Activated CD4-positive, CD25-positive, alpha-beta regulatory T cell (primary cell): Measurements from ENCODE around the gene DIP2A.

ENCODE experiments used
- DNase-seq, 4 experiments: peaks; one replicate each; lab custom pipeline; 2025; lab: John Stamatoyannopoulos, UW

The DIP2A gene

DNA sequence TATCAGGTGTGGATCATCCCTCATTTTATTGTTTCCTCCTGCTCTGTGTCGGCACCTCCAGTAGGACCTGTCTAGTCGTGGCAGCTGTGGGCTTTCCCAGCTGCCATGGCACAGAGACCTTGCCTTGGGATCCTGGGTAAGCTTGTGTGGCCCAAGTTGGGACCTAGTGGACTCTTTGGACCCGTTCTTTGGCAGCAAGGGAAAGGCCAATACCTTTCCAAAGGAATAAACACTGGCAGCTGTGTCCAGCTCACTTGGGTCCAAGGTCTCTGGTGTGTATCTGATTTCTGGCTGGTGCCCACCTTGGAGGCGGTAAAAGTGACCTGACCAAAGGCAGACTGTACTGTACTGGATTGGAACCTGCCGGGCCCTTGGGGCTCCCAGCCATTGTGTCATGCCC is 21.8 kb downstream of the DIP2A start:
- no peak for DNase-seq

DNA sequence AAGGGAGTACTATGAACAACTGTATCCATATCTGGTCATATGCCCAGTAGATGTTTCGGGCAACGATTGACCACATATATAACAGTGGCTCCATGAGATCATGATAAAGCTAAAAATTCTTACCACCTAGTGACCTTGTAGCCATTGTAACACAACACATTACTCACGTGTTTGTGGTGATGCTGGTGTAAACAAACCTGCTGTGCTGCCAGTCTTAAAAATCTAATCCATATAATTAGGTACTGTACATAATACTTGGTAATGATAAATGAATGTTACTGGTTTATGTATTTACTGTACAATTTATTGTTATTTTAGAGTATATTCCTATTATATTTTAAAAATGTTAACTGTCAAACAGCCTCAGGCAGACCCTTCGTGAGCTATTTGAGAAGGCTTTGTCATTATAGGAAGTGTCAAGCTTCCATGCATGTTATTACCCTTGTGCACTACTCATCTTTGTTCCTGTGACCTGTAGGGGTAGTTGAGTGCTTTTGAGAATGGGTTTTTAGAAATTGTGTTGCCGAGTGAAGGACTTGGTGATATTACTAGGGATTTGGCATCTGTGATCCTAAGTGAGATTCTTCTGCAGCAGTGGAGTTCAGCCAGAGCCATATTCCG is 23.6 kb downstream of the DIP2A start:
- no peak for DNase-seq

DNA sequence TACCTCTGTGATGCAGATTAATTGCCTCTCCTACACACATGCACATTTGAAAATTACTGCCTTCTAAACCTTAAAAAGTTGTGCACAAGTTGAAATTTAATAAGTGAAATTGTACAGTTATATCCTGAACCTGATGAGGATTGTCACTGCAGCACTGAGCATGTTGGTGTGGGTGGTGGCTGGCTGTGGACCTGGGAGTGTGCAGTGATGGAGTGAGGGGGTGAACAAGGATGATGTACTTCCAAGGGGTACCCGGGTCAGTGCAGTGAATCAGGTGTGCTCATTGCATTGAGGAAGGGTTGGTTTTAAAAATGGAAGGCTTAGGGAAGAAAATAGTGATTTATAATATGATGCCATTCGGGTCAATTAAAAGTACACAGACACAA is 24.1 kb downstream of the DIP2A start:
- no peak for DNase-seq

DNA sequence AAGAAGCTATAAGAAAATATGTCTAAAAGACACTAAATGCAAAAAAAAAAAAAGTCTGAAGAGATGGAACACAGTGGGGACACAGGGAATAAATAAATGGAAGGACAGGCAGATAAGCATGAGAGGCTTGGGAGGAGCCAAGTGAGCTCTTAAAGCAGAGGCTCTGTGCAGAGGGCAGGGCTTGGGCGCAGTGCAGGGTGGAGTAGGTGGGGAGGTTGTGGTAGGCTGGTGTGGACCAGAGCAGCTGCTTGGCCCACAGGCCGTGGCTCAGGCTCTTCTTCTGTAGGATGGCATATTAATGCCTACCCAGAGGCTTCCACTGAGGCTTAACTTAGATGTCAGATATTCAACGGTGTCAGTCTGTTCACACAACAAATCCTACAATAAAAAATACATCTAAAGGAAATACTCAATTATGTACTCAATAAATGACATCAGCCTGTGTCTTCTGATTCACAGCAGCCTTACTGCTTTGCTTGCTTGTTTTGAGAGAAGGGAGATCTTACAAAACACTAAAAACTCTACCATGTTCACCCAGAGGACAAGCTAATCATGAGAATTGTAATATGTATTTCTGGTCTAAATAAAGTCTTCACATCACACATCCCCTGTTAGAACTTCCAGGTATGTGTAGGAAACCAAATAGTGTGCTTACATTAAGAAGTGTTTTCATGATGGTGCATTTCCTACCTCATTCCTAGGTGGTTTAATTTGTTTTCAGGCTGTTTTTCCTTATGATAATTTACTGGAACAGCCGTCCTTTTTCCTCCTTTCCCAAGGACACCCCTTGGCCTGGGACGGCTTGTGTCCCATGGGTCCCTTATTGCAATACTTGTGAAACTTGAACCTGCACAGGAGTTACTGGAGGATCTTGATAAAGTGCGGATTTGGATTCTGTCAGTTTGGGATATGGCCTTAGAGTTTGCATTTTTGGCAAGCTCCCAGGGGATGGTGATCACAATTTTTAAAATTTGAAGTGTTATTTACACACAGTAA is 24.9 kb downstream of the DIP2A start:
- no peak for DNase-seq

DNA sequence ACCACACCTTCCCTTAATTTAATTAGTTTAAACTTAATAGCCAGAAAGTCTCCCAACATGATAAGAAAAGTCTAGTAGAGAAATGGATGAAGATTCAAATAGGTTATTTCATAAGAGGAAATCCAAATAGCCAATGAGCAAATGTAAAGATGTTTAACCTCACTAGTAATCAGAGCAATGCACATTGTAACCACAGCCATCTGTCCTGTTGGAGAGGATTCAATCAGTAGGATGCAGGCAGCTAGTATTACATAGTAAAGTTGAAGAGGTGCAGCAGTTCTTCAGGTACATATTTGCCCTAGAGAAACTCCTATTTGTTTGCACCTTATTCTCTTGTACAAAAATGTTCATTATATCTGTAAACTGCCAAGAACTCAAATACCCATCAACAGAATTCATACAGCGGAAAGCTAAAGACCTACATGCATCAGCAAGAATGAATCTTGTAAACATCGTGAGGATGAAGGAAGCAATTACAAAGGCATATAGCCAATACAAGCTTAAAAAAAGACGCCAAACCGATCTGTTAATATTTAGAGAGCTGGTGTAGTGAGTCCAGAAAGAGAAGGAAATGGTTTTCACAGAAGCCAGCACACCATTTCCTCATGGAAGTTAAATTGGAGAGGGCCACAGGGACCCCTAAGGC is 27.9 kb downstream of the DIP2A start:
- DNase-seq, result no peak

DNA sequence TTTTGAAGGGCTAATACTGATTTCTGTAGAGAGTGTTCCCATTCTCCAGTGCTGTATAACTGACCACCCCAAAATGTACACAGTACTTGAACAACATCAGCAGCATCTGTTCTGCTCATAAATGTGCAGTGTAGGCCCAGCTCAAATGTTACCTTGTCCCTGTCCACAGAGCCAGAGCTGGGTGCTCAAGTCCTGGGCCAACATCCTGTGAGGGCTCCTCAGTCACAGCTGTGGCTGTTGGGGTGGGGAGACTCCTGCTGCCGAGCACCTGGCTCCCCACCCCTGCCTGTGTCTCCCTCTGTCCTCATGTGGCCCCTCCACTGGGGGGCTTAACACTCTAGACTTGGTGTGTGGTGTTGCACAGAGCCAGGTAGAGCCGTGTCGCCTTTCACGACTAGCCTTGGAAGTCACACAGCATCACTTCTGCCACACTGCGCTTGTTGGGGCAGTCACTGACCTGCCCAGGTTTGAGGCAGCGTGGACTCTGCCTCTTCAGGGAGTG is 30.5 kb downstream of the DIP2A start:
- DNase-seq, result no peak

DNA sequence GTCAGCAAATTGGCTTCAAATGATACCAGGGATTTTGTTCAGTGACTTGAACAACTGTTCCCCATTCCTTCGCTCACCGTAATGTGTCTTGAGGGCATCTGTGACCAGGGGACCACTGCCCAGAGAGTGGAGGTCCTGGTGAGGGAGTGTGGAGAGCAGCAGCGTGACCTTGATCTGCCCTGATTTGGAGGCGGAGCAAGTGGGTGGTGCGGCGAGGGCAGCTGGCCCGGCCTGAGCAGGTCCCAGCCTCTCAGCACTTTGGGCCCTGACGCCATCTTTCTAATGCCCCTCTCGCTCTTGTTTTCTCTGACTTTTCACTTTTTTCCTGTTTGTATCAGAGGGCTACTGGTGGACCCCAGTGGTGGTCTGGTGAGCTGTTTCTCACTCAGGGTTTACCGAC is 31.1 kb downstream of the DIP2A start:
- no peak for DNase-seq

DNA sequence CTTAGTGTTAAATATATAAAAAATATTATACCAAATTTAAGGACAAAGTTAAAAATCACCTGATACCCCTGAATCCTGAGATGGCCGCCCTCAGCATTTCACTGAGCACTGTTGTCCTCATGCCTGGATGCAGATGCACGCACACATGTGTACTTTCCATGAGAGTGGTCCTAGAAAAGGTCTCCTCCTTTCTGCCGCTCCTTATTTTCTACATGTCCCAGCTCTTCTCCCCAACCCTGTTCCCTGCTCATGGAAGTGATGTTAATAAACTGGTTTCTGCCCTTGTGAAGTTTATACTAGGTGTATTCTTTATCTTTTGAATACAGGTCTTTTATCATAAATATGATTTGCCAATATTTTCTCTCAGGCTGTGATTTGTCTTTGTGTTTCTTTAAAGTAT is 32.9 kb downstream of the DIP2A start:
- DNase-seq, result no peak

DNA sequence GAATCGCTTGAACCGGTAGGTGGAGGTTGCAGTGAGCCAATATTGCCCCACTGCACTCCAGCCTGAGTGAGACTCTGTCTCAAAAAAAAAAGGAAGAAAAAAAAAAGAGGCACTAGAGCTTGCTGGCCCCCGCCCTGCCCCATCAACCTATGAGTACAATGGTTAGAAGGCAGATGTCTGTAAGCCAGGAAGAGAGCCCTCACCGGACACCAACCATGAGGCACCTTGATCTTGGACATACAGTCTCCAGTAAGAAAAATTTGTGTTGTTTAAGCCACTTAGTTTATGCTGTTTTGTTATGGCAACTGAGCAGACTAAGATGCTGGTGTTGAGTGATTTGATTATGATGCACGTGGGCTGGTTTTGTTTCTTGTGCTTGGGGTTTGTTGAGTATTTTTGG is 34.2 kb downstream of the DIP2A start:
- no peak for DNase-seq

DNA sequence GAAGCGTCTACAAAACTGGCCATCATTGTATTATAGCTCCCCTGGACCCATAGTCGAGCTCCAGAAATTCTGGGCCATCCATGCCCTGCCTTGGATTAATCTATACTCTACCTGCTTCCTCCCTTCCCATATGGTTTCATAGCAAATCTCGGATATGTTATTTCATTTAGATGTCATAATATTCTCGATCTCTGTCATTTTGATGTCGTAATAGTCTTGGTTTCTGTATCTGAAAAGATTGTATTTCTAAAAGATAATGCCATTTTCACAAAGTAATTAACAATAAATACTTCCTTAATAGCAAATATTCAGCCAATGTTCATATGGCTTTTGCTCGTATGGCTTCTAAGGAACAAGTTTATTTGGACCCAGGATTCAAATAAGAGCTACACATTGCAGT is 35.1 kb downstream of the DIP2A start:
- no peak for DNase-seq

DNA sequence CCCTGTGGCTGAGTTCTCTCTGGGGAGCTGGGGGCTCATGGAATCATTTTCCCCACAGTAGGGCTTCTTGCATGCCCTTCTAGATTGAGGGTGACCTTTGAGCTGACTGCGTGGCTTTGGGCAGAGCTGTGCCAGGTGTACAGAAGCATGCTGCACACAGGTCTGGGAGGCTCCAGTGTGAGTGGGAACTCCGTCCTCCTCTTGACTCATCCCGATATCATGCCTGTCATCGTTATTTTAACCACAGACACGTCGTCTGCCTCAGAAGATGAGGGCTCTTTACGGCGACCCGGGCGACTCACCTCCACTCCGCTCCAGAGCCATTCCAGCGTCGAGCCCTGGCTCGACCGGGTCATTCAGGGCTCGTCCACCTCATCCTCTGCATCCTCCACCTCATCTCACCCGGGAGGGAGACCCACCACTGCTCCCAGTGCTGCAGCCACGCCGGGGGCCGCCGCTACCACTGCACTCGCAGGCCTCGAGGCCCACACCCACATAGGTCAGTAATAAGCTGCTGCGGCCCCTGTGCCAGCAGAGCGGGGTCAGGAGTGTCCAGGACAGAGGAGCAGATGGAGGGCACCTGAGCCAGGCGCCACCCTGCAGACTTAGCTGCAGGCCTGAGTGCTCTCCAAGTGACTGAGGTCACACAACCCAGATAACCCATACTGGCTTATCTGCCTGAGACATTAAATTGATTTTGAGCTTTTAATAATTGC is 39.8 kb downstream of the DIP2A start:
- DNase-seq, result no peak

DNA sequence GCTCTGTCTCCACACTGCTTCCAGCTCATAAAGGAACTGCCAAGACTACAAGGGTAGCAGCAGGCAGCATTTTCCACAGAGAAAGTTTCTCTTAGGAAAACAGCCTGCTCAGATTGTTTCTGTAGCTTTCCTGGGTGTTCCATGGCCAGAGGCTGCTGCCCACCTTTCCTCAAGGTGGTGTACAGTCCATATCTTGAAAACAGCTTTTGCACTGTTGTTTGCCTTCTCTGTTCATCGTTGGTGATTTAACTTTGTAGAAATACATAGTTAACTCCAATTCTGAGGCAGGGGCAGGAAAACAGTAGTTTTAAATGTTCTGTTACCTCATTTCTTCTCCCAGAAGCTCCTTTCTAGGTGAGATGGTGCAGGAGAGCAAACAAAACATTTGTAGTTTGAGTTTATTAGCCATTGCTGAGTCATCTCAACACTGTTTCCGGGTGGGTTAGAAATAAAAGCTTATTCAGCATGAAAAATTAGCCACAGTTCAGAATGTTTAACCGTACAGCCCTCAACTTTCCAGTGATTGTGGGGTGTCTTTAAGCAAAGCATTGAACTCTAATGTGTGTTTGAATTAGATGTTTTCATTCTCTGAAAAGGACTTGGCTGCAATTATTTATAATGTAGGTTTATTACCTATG is 41.7 kb downstream of the DIP2A start:
- no peak for DNase-seq

DNA sequence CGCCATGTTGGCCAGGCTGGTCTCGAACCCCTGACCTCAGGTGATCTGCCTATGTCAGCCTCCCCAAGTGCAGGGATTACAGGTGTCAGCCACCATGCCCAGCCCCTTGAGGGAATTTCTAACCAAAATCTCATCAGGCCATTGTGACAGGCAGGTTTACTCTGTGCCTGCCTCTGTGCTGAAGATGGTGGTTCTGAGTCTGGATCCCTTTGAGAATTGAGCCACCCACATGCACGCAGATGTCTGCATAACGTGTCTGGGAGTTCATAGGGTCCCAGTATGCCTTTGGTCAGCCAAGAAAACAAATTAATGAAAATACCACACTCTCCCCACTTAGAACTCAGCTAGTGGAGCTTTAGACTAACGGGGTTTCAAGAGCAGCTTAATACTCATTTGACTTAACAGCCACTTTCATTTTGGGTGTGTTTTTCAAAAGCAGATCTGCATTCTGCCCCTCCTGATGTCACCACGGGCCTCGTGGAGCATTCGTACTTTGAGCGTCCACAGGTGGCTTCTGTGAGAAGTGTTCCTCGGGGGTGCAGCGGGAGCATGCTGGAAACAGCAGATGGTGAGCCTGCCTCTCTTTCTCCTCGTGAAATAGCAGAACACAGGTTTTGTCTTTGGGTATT is 45.3 kb downstream of the DIP2A start:
- DNase-seq, result no peak

DNA sequence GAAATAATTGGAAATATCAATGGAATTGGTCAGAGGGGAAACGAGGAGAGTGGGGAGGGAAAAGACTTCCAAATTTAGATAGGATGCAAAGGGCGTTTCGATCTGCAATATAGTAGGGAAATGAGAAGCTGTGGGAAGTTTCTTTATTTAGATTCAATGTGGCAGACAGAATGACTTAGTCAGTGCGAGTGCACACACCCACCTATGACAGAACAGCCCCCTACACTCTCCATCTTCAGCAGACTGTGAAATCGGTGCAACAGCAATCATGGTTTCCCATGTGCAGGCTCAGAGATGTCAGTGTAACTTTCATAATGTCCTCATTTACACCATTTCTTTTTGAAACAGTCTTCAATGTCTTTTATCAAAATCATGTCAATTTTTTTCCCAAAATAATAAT is 46.0 kb downstream of the DIP2A start:
- DNase-seq, result no peak

DNA sequence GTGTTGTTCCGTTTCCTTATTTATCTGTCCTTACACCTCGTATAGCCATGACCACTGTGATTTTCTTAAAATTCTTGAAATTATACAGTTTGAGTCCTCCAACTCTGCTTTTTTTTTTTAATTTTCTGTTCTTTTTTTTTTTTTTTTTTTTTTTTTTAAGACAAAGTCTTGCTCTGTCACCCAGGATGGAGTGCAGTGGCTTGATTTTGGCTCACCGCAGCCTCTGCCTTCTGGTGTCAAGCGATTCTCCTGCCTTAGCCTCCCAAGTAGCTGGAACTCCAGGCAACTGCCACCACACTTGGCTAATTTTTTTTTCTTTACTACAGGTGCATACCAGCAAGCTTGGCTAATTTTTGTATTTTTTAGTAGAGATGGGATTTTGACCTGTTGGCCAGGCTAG is 48.9 kb downstream of the DIP2A start:
- no peak for DNase-seq

DNA sequence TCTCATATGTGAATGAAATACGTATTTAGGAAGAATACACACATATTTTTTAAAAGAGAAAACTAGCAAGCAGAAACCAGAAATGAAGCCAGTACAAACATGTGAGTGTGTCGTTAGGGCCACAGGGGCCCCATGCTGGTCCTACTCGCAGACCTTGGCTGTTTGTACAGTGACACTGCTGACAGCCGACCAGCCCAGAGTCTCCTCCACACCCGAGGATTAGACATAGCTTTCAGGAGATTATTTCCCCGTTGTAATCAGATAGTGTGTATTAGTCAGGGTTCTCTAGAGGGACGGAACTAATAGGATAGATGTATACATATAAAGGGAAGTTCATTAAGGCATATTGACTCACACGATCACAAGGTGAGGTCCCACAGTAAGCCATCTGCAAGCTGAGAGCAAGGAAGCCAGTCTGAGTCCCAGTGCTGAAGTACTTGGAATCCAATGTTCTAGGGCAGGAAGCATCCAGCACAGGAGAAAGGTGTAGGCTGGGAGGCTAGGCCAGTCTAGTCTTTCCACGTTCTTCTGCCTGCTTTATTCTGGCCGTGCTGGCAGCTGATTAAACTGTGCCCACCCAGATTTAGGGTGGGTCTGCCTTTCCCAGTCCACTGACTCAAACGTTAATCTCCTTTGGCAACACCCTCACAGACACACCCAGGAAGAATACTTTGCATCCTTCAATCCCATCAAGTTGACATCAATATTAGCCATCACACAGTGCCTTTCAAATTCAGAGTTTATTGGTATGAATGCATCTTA is 51.2 kb downstream of the DIP2A start:
- no peak for DNase-seq

DNA sequence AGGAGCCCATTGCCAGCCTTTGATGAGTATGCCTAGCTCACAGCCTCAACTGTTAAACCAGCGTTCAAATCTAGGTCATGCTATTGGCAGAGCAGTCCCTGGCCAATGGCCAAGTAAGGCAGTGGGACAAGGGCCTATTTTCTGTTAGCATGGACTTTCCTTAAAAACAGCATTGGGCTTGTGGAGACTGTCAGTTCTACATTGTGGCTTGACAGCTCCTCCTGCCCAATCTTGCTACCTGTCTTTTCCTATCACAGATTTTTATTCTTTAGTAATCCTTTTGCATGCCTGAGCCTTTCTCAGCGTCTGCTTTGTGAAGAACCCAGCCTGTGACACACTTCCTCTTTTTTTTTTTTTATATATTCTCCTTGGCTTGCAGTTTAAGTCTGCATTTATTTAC is 56.4 kb downstream of the DIP2A start:
- DNase-seq, result no peak

DNA sequence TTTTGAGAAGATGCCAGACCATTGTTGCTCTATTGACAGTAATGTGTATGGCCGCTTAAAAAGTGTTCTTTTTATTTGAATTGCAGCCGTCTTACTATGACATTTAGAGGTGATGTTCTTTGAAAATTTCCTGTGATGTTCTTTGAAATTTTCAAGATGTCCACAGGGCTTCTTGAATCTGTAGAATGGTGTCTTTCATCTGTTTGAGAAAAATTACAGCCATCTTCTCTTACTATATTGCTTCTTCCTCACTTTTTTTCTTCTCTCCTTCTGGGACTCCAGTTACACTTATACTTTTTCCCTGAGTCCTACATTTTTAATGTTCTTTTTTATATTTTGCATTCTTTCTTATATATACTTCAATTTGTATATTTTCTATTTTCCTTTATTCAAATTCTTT is 57.4 kb downstream of the DIP2A start:
- no peak for DNase-seq

DNA sequence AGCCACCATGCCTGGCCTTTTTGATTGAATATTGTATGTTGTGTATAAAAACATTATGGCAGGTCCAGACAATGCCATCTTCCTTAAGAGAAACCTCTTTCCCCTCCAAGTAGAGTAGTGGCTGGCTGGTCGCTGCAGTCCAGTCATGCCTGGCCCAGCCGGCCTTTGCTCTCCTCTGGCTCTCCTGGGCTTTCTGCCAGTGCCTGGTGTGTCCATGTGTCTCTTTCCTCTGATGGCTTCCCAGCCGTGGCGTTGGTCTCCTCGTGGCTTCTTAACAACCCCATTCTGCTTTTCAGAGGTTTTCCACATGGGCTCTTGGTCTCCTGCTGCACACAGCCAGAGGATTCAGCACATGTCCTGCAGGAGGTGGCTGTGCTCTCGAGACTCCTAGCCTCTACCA is 58.7 kb downstream of the DIP2A start:
- no peak for DNase-seq

DNA sequence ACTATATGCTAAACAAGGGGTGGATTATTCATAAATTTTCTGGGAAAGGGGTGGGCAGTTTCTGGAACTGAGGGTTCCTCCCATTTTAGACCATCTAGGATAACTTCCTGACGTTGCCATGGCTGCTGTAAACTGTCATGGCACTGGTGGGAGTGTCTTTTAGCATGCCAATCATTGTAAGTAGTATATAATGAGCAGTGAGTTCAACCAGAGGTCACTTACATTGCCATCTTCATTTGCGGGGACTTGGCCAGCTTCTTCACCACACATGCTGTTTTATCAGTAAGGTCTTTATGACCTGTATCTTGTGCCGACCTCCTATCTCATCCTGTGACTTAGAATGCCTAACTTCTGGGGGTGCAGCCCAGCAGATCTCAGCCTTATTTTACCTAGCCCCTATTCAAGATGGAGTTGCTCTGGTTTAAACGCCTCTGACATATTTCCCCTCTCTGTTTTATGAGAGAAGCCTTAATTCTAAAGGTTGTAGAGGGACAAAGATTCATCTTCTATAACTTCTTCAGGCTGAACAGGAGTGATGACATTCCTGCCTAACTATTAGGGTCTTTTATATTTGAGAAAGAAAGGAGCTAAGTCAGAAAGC is 60.4 kb downstream of the DIP2A start:
- DNase-seq, result no peak
